PFSK-1 (cell line): Measurements from ENCODE around the gene ESYT2.

ENCODE experiments used
- FOXP2 ChIP-seq: optimal IDR thresholded peaks from 2 replicates; pipeline ENCODE3; 2011; ENCODE audit warnings: borderline replicate concordance, control low read depth, inconsistent platforms; ENCODE audit not compliant: insufficient read depth; ENCODE audit errors: extremely low read length, extremely low read depth
- POLR2AphosphoS5 ChIP-seq: IDR thresholded peaks from 2 replicates; pipeline ENCODE4 v1.6.1; 2012; ENCODE audit warnings: low read depth, mild to moderate bottlenecking, control low read depth, low read length, moderate library complexity
- SIN3A ChIP-seq: IDR thresholded peaks from 2 replicates; pipeline ENCODE4 v1.6.1; 2012; ENCODE audit warnings: mild to moderate bottlenecking, low read length, moderate library complexity, borderline replicate concordance; ENCODE audit not compliant: insufficient read depth
- TAF1 ChIP-seq: IDR thresholded peaks from 2 replicates; pipeline ENCODE4 v1.6.1; 2012; ENCODE audit warnings: low read length, control low read depth, borderline replicate concordance; ENCODE audit not compliant: insufficient read depth
- TF ChIP-seq, protein P1 (sequence below), 2 experiments: IDR thresholded peaks; 2 replicates each; pipeline versions ENCODE4 v1.6.1 to v1.8.0; 2011 to 2012; ENCODE audit warnings: low read depth in 2 of 2, low read length in 2 of 2, control low read depth in 1 of 2, inconsistent platforms in 1 of 2, mild to moderate bottlenecking in 1 of 2, moderate library complexity in 1 of 2; ENCODE audit not compliant: insufficient read depth in 1 of 2

DNA sequence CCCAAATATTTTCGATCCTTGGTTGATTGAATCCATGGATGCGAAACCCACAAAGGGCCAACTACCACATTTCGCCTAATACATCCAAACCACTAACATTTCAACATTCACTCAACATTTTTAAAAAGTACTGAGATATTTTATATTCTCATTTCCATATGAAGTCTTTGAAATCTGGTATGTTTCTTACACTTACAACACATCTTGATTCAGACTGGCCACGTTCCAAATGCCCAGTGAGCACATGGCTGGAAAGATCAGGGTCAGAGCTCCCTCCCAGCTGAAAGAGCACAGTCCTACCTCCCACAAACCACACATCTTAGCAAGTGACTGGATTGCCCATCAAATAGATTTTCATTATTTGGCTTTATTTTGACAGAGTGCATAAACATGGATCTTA is 143.6 kb downstream of the ESYT2 start:
- no peak for TF ChIP-seq TAF1
- TF ChIP-seq POLR2AphosphoS5 = no peak
- no peak for TF ChIP-seq SIN3A
- TF ChIP-seq FOXP2 = no peak
- TF ChIP-seq, protein P1, sequence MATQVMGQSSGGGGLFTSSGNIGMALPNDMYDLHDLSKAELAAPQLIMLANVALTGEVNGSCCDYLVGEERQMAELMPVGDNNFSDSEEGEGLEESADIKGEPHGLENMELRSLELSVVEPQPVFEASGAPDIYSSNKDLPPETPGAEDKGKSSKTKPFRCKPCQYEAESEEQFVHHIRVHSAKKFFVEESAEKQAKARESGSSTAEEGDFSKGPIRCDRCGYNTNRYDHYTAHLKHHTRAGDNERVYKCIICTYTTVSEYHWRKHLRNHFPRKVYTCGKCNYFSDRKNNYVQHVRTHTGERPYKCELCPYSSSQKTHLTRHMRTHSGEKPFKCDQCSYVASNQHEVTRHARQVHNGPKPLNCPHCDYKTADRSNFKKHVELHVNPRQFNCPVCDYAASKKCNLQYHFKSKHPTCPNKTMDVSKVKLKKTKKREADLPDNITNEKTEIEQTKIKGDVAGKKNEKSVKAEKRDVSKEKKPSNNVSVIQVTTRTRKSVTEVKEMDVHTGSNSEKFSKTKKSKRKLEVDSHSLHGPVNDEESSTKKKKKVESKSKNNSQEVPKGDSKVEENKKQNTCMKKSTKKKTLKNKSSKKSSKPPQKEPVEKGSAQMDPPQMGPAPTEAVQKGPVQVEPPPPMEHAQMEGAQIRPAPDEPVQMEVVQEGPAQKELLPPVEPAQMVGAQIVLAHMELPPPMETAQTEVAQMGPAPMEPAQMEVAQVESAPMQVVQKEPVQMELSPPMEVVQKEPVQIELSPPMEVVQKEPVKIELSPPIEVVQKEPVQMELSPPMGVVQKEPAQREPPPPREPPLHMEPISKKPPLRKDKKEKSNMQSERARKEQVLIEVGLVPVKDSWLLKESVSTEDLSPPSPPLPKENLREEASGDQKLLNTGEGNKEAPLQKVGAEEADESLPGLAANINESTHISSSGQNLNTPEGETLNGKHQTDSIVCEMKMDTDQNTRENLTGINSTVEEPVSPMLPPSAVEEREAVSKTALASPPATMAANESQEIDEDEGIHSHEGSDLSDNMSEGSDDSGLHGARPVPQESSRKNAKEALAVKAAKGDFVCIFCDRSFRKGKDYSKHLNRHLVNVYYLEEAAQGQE (IDR thresholded peaks at IDR 0.05; ENCODE audit: insufficient read depth in 1 of 2, low read depth in 2 of 2, low read length in 2 of 2) = no peak
